GM18526 (cell line): ENCODE measurements around the gene GCNT1.

Source experiments
- POLR2A ChIP-seq: IDR thresholded peaks from 3 replicates; pipeline ENCODE4 v1.6.1; 2011; ENCODE audit not compliant: insufficient read length; ENCODE audit errors: extremely low read depth

GCNT1 gene

GRCh38 chr9:76521244-76521681 lies 62.3 kb downstream of the GCNT1 start:
- TF ChIP-seq POLR2A = no peak

GRCh38 chr9:76521906-76522305 lies 62.9 kb downstream of the GCNT1 start:
- no peak for TF ChIP-seq POLR2A

GRCh38 chr9:76525196-76525595 lies 66.2 kb downstream of the GCNT1 start:
- no peak for TF ChIP-seq POLR2A

GRCh38 chr9:76526026-76526425 lies 67.0 kb downstream of the GCNT1 start:
- TF ChIP-seq POLR2A = no peak

GRCh38 chr9:76528056-76528455 lies 69.1 kb downstream of the GCNT1 start:
- TF ChIP-seq POLR2A = no peak

GRCh38 chr9:76528642-76529190 lies 69.7 kb downstream of the GCNT1 start:
- no peak for TF ChIP-seq POLR2A

- TF ChIP-seq POLR2A = no peak
These were observed 70.7 kb downstream of the GCNT1 start for GRCh38 chr9:76529653-76530052.

GRCh38 chr9:76530458-76531110 lies 71.6 kb downstream of the GCNT1 start:
- no peak for TF ChIP-seq POLR2A

GRCh38 chr9:76531231-76531780 lies 72.3 kb downstream of the GCNT1 start:
- no peak for TF ChIP-seq POLR2A

GRCh38 chr9:76534026-76534425 lies 75.0 kb downstream of the GCNT1 start:
- TF ChIP-seq POLR2A = no peak

- no peak for TF ChIP-seq POLR2A
These were observed 78.2 kb downstream of the GCNT1 start for GRCh38 chr9:76537150-76537646.

- no peak for TF ChIP-seq POLR2A
These were observed 80.2 kb downstream of the GCNT1 start for GRCh38 chr9:76539180-76539579.

- no peak for TF ChIP-seq POLR2A
These were observed 83.4 kb downstream of the GCNT1 start for GRCh38 chr9:76542360-76542759.

GRCh38 chr9:76545191-76545590 lies 86.2 kb downstream of the GCNT1 start:
- TF ChIP-seq POLR2A = no peak

- TF ChIP-seq POLR2A = no peak
These were observed 93.2 kb downstream of the GCNT1 start for GRCh38 chr9:76552181-76552580.

GRCh38 chr9:76552751-76553455 lies 93.9 kb downstream of the GCNT1 start:
- no peak for TF ChIP-seq POLR2A

- no peak for TF ChIP-seq POLR2A
These were observed 94.7 kb downstream of the GCNT1 start for GRCh38 chr9:76553680-76554079.
